ENCODE data around the gene PRR15L.
"Not testable (repeated sequence)": the region's sequence is repeated elsewhere in the genome, so short reads cannot be mapped to it uniquely, and the experiment has no call there.

The PRR15L gene

DNA sequence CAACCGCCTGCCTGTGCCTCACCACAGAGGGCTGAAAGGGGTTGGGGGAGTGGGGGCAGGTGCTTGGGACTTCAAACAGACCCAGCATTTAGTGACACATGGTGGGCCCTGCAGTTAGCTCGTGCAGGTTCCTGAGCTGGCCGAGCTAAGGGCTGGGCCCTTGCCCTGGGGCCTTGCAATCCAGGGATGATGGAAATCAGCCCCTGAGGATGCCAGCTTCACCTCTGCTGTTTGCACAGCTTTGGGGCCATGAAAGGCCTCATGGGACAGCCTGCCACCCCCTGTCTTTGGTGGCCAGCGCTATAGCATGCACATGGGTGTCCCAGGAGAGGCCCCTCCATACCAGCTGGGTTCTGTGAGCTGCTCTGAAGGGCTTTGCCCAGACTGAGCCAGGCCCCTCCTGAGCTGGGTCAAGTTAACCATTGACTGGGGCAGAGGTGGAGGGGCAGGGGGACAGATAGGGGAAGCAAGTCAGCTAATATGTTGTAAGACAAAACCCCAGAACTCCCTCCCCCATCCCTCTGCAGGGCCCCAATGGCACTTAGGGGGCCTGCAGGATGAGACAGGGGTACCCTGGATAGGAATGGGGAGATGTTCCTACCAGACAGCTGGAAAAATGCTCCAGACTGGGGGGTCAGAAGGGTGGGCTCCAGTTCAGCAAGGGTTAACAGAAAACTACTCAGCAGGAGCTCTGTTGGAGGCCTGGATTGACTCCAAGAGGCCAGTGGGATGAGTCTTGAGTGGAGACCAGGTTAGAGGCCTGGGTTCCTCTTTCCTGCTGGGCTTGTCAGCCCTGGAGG is 692 bp downstream of the PRR15L start:
- DNase-seq = no peak

DNA sequence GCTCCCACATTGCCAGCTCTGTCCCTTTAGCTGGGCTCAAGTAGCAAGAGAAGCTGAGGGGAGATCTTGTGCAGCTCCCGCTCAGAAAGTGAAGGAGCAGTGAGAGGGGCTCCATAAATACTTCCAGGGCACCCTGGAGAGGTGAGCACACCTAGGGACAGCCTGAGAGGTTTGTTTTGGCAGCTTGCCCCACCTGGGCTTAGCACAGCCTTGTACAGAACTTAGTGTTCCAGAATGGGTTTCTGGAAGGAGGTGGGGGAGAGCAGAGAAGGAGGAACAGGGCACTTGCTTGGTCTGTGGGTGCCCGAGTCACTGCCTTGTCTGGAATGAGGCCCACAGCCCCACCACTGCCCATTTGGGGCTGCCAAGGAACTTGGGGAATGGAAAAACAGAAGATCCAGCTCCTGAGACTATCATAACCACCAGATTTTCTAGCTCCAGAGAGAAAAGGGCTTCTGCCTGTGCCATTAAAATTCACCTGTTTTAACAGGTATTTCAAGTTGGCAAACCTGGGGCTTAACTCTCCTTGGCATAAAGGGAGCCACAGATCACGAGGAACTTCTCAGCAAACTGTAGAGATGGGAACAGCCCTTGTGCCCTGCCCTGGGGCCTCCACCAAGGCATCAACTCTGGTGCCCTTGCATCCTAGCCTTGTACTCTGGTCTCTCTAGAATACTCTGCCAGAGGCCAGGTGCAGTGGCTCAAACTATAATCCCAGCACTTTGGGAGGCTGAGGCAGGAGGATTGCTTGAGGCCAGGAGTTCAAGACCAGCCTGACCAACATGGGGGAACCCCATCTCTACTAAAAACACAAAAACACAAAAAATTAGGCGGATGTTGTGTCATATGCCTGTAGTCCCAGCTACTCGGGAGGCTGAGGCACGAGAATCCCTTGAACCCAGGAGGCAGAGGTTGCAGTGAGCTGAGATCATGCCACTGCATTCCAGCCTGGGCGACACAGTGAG is 1.9 kb downstream of the PRR15L start:
- DNase-seq = no peak

- no peak for DNase-seq
These were observed 3.8 kb downstream of the PRR15L start for GRCh38 chr17:47953909-47954308.

DNA sequence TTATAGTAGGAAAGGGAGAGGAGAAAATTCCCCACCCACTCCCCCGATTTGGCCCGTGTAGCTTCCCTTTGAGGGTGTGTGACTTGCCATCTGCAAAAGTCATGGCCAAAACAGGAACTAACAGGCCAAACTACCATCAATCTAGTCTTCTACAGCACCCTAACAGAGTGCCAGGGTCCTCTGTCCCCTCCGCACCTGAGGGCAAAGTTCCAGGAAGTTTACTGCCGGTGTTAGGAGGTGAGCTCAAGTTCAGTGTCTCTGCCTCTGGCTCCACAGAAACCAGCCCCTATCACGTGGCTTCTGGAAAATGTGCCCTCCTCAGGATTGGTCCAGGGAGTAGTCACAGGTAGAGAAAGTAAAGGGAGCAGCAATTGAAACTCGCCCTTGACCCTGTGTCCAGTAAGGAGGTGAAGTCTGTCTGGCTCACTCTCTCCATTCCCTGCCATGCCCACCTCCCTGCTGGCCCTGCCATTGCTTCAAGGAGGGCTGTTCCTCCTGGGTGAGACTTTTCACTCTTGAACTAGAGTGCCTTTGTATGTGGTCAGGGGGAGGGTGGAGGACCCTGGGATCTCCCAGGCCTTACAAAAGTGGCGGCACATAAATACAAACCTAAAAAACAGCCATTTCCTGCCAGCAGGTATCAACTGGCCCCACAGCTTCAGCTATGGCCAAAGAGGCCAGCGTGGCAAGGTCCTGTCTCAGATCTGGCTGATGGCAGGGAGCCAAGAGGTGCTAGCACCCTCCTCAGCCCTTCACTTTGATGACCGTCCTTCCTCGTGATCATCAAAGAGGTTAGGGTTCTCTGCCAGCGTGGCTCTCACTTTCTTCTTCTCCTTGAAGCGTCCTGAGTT is 5.3 kb downstream of the PRR15L start:
- no peak for DNase-seq

DNA sequence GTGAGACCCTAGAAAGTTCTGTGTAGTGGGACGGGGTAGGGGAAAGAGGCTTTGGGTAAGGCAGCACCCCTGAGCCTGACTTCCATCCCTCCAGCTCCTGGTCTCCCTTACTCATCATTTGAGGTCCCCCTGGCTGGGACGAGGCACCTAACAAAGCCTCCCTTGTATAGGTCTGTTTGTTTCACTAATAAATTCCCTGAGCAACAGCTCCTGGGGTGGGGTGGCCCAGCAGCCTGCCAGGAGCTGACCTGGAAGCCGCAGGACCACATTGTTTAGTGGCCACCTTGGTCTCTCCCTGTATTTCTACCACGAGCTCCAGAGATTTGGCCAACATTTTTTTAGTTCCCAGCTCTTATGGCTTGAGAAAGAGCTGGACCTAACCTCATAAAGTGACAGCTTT is 7.2 kb downstream of the PRR15L start:
- DNase-seq = no peak

DNA sequence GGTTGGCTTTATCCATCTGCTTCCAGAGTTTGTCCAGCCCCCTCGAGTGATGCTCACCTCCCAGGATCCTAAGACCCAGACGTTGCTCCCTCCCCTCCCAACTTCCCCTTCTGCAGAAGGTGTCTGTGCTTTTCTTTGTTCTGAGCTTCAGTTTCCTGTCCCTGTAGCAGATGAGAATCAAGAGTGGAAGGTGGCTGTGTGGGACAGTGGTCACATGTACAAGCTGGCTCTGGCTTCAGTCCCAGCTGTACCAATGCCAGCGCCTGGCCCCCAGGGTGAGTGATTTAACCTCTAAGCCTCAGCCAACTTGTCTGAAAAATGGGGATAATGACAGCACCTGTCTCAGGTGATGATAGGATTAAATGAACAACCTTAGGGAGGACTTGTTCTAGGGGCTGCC is 7.7 kb downstream of the PRR15L start:
- no peak for DNase-seq

- peak; percentile 94 for DNase-seq
These were observed 8.4 kb downstream of the PRR15L start for GRCh38 chr17:47949197-47949759.

DNA sequence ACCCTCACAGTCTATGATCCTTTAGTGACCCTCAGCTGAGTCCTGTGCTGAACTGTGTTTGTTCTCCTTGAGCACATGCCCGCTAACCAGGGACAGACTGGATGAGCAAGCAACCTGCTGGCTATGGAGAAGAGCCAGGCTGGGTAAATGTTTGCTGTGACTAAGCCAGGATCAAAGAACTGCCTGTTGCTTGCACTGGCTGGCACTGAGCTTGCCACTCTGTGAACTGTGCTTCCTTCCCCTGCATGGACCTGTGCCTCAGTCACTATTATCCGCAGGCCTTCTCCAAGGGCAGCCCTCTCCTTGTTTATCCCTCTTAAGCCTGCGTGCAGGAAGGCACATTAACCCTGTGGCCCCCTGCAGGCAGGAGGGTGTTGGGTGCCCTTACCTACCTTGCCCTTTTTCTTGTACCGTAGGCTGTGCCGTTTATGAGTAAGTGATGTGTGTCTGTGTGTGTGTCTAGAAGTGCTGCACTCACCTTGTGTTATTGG is 8.9 kb downstream of the PRR15L start:
- DNase-seq = no peak

DNA sequence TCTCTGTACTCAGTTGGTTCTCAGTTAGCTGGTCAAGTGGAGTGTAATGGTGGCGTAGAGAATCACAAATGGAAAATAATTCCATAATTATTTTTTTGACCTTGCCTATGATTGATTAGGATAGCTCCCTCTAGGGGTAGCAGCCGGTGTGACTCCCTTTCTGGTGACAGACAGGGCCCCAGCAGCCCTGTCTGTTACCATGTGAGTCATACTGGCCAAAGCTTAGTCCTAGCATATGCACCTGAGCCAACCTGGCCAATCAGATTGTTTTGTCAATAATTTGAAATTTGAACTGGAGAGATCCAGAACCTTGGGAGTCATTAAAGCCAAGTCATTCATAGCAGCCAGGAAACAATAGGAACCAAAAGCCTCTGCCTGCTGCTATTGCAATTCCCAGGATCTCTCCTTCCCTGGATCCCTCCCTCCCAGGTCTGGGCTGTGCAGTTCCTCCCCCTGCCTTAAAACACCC is 10.7 kb downstream of the PRR15L start:
- DNase-seq = peak; percentile 84

DNA sequence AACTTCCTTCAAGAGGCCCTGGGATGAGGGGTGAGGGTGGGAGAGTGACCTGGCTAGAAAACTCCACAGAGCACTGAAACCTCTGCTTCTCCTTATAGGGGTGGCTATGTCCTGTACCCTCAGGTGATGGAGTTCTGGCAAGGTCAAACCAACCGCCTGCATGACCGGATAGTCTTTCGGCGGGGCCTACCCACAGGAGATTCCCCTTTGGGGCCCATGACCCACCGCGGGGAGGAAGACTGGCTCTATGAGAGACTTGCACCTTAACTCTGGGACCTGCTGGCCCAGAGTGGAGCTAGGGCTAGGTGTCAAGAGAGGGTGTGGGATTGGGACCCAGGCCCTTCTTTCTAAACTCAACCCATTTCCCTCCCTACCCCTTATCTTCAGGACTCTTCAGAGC is 11.2 kb downstream of the PRR15L start:
- no peak for DNase-seq

GRCh38 chr17:47945529-47946508 is 11.9 kb downstream of the PRR15L start:
- DNase-seq = no peak

GRCh38 chr17:47945080-47945479 is 12.6 kb downstream of the PRR15L start:
- no peak for DNase-seq

DNA sequence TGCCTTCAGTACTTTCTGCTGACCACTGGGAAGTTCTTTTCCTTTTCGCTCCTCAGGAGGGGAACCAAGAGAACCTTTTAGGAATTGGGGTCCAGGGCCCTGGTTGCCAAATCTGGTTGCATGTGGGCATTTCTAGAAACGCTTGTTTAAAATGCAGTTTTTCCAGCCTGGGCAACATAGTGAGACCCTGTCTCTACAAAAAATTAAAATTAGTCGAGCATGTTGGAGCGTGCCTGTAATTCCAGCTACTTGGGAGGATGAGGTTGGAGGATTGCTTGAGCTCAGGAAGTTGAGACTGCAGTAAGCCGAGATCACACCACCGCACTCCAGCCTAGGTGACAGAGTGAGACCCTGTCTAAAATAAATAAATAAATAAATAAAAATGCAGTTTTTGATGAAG is 15.1 kb downstream of the PRR15L start:
- DNase-seq = no peak

- DNase-seq = no peak
These were observed 15.6 kb downstream of the PRR15L start for GRCh38 chr17:47942096-47942510.

GRCh38 chr17:47941246-47942095 is 16.2 kb downstream of the PRR15L start, which contains the start of gene PNPO:
PNPO (plus strand) TSS chr17:47941571; CDS start chr17:47941676, 105 bp downstream.
- DNase-seq = peak; percentile 93

- DNase-seq = no peak
These were observed 19.7 kb downstream of the PRR15L start for GRCh38 chr17:47937941-47938340.

DNA sequence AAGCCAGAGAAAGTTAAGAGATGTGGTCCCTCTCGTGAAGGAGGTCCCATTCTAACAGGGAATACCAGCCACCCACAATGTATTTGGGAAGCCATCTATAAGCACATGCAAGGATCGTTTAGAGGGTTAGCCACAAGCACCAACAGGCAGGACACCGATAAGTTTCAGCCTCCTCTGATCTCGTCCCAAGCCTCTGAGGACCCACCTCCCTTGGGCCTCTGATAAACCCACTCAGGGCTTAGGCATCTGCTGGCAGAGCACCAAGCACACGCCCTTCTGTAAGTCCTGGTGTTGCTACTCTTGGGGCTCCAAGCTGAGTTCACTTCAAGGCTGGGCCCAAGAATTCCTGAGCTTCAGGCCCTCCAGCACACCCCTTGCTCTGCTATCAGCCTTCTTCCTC is 21.7 kb downstream of the PRR15L start:
- no peak for DNase-seq

- DNase-seq = not testable (repeated sequence)
These were observed 22.2 kb downstream of the PRR15L start for GRCh38 chr17:47935468-47935867.

DNA sequence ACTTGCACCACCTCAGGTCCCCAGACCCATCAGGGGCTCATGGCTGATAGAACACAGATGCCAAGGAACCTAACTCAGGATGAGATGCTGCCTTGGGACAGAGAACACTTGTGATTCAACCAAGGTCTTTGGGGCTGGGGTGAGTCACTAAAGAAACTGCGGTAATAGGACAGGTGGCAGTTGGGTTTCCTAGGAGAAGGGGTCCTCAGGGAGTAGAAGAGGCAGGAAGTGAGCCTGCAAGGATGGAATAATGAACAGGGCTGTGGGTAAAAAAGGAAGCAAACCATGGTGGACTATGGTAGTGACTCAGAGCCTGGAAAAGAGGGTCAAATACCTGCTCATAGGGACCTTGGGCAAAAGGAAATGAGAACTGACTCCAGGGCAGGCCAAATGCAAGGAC is 22.8 kb downstream of the PRR15L start:
- DNase-seq = no peak

GRCh38 chr17:47931848-47932247 is 25.8 kb downstream of the PRR15L start:
- no peak for DNase-seq
